ENCODE data around the gene DNAJB7.

DNA sequence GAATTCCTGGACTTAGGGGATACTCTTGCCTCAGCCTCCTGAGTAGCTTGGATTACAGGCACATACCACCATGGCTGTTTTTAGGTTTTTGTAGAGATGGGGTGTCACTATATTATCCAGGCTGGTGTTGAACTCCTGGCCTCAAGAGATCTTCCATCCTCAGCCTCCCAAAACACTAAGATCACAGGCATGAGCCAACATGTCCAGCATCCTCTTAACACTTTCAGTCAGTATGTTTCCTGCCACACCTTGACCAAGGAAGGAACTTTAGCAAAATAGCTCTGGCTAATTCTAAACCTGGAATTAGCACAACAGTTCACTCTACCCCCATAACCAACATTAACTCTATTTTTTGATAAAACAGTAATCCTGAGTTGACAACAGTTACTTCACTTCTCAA is 27.2 kb upstream of the DNAJB7 start:
- TF ChIP-seq, protein P1, sequence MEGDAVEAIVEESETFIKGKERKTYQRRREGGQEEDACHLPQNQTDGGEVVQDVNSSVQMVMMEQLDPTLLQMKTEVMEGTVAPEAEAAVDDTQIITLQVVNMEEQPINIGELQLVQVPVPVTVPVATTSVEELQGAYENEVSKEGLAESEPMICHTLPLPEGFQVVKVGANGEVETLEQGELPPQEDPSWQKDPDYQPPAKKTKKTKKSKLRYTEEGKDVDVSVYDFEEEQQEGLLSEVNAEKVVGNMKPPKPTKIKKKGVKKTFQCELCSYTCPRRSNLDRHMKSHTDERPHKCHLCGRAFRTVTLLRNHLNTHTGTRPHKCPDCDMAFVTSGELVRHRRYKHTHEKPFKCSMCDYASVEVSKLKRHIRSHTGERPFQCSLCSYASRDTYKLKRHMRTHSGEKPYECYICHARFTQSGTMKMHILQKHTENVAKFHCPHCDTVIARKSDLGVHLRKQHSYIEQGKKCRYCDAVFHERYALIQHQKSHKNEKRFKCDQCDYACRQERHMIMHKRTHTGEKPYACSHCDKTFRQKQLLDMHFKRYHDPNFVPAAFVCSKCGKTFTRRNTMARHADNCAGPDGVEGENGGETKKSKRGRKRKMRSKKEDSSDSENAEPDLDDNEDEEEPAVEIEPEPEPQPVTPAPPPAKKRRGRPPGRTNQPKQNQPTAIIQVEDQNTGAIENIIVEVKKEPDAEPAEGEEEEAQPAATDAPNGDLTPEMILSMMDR (IDR thresholded peaks at IDR 0.05; ENCODE audit: low read depth, low read length) = no peak
- TF ChIP-seq, protein P2, sequence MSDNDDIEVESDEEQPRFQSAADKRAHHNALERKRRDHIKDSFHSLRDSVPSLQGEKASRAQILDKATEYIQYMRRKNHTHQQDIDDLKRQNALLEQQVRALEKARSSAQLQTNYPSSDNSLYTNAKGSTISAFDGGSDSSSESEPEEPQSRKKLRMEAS (IDR thresholded peaks at IDR 0.05; ENCODE audit: low read depth, low read length) = no peak
- no peak for TF ChIP-seq POLR2A (IDR thresholded peaks at IDR 0.05; ENCODE audit: extremely low read depth, insufficient read length)
- TF ChIP-seq MYC (IDR thresholded peaks at IDR 0.05; ENCODE audit: low read depth, low read length) = no peak

Data from NB4 (cell line).